Duodenal mucosa (tissue), 2 donors: ENCODE data around the gene ST3GAL5.

Experiments used
- H3K27ac ChIP-seq: one replicate; pipeline ENCODE4 v1.7.0; 2013; ENCODE audit warnings: low read depth, low read length
- H3K27me3 ChIP-seq, 2 donors: one replicate each; pipeline ENCODE4 v1.7.0; 2013; ENCODE audit warnings: low read length in 2 of 2, control low read depth in 1 of 2; ENCODE audit not compliant: insufficient read depth in 2 of 2, control insufficient read depth in 1 of 2
- H3K36me3 ChIP-seq, 2 donors: one replicate each; pipeline ENCODE4 v1.7.0; 2013; ENCODE audit warnings: low read length in 2 of 2, control low read depth in 1 of 2; ENCODE audit not compliant: insufficient read depth in 2 of 2, control insufficient read depth in 1 of 2
- H3K4me1 ChIP-seq, 2 donors: one replicate each; pipeline ENCODE4 v1.7.0; 2013; ENCODE audit warnings: low read length in 2 of 2, control low read depth in 1 of 2; ENCODE audit not compliant: insufficient read depth in 2 of 2, control insufficient read depth in 1 of 2
- H3K4me3 ChIP-seq, 2 donors: one replicate each; pipeline ENCODE4 v1.7.0; 2013; ENCODE audit warnings: low read length in 2 of 2, low read depth in 1 of 2
- H3K9ac ChIP-seq, 2 donors: one replicate each; pipeline ENCODE4 v1.7.0; 2013; ENCODE audit warnings: low read length in 2 of 2, low read depth in 1 of 2
- H3K9me3 ChIP-seq, 2 donors: one replicate each; pipeline ENCODE4 v1.7.0; 2013; ENCODE audit warnings: low read length in 2 of 2, control low read depth in 1 of 2; ENCODE audit not compliant: control insufficient read depth in 1 of 2

Gene ST3GAL5

GRCh38 chr2:85807756-85808155, 81.0 kb downstream of the ST3GAL5 start:
- Histone ChIP-seq H3K27me3 (peaks cover 0 to 4% of the 10 kb centered on the region in 2 donors), H3K36me3 (no peaks in the 10 kb centered on the region), H3K4me3 (no peak overlapping the region), H3K9me3 (no peaks in the 10 kb centered on the region), H3K27ac (no peak overlapping the region), H3K4me1 (peaks cover 4 to 5% of the 10 kb centered on the region in 2 donors), H3K9ac (no peak overlapping the region)

- Histone ChIP-seq H3K36me3 (no peaks in the 10 kb centered on the region), H3K27ac (no peak overlapping the region), H3K4me3 (no peak overlapping the region), H3K9me3 (no peaks in the 10 kb centered on the region), H3K4me1 (peaks cover 2 to 3% of the 10 kb centered on the region in 2 donors), H3K27me3 (peaks cover 0 to 4% of the 10 kb centered on the region in 2 donors), H3K9ac (no peak overlapping the region)
Observed at GRCh38 chr2:85806358-85807118, 82.3 kb downstream of the ST3GAL5 start.

GRCh38 chr2:85804583-85804982, 84.2 kb downstream of the ST3GAL5 start:
- no peak overlapping the region for H3K4me3 ChIP-seq

GRCh38 chr2:85803704-85804425, 84.9 kb downstream of the ST3GAL5 start:
- Histone ChIP-seq H3K9ac (no peak overlapping the region), H3K9me3 (no peaks in the 10 kb centered on the region), H3K4me3 (no peak overlapping the region), H3K27me3 (no peaks in the 10 kb centered on the region), H3K27ac (no peak overlapping the region), H3K36me3 (no peaks in the 10 kb centered on the region), H3K4me1 (no peaks in the 10 kb centered on the region)

More at GRCh38 chr2:85804583-85804982, 84.2 kb downstream of the ST3GAL5 start:
- Histone ChIP-seq H3K27ac (no peak overlapping the region), H3K9me3 (no peaks in the 10 kb centered on the region), H3K36me3 (no peaks in the 10 kb centered on the region), H3K27me3 (no peaks in the 10 kb centered on the region), H3K9ac (no peak overlapping the region), H3K4me1 (no peaks in the 10 kb centered on the region)

GRCh38 chr2:85802354-85803103, 86.3 kb downstream of the ST3GAL5 start:
- Histone ChIP-seq H3K4me1 (no peaks in the 10 kb centered on the region), H3K9me3 (no peaks in the 10 kb centered on the region), H3K9ac (no peak overlapping the region), H3K27ac (no peak overlapping the region), H3K4me3 (no peak overlapping the region), H3K27me3 (no peaks in the 10 kb centered on the region), H3K36me3 (no peaks in the 10 kb centered on the region)

- Histone ChIP-seq H3K27ac (no peak overlapping the region), H3K4me3 (no peak overlapping the region), H3K36me3 (no peaks in the 10 kb centered on the region), H3K4me1 (no peaks in the 10 kb centered on the region), H3K27me3 (no peaks in the 10 kb centered on the region), H3K9ac (no peak overlapping the region), H3K9me3 (no peaks in the 10 kb centered on the region)
Observed at GRCh38 chr2:85801871-85802270, 86.9 kb downstream of the ST3GAL5 start.

GRCh38 chr2:85800586-85800985, 88.2 kb downstream of the ST3GAL5 start:
- H3K36me3 ChIP-seq = no peaks in the 10 kb centered on the region
- no peak overlapping the region for H3K27ac ChIP-seq
- no peaks in the 10 kb centered on the region for H3K9me3 ChIP-seq
- peaks cover 0 to 10% of the 10 kb centered on the region in 2 donors for H3K4me1 ChIP-seq
- H3K4me3 ChIP-seq = no peak overlapping the region
- H3K9ac ChIP-seq = no peak overlapping the region
- H3K27me3 ChIP-seq = no peaks in the 10 kb centered on the region

GRCh38 chr2:85799215-85799956, 89.4 kb downstream of the ST3GAL5 start:
- Histone ChIP-seq H3K36me3 (no peaks in the 10 kb centered on the region), H3K27ac (no peak overlapping the region), H3K27me3 (no peaks in the 10 kb centered on the region), H3K4me3 (no peak overlapping the region), H3K9ac (no peak overlapping the region), H3K9me3 (no peaks in the 10 kb centered on the region), H3K4me1 (peaks cover 0 to 11% of the 10 kb centered on the region in 2 donors)

- no peak overlapping the region for H3K27ac ChIP-seq
- no peaks in the 10 kb centered on the region for H3K9me3 ChIP-seq
Observed at GRCh38 chr2:85797921-85798320, 90.9 kb downstream of the ST3GAL5 start.

More at GRCh38 chr2:85797921-85798320, 90.9 kb downstream of the ST3GAL5 start:
- H3K4me3 ChIP-seq = no peak overlapping the region
- H3K9ac ChIP-seq = no peak overlapping the region
- no peaks in the 10 kb centered on the region for H3K36me3 ChIP-seq
- peaks cover 0 to 11% of the 10 kb centered on the region in 2 donors for H3K4me1 ChIP-seq
- H3K27me3 ChIP-seq = no peaks in the 10 kb centered on the region
